ENCODE results near the gene TOMM20.

- TF ChIP-seq, protein P1, sequence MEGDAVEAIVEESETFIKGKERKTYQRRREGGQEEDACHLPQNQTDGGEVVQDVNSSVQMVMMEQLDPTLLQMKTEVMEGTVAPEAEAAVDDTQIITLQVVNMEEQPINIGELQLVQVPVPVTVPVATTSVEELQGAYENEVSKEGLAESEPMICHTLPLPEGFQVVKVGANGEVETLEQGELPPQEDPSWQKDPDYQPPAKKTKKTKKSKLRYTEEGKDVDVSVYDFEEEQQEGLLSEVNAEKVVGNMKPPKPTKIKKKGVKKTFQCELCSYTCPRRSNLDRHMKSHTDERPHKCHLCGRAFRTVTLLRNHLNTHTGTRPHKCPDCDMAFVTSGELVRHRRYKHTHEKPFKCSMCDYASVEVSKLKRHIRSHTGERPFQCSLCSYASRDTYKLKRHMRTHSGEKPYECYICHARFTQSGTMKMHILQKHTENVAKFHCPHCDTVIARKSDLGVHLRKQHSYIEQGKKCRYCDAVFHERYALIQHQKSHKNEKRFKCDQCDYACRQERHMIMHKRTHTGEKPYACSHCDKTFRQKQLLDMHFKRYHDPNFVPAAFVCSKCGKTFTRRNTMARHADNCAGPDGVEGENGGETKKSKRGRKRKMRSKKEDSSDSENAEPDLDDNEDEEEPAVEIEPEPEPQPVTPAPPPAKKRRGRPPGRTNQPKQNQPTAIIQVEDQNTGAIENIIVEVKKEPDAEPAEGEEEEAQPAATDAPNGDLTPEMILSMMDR (IDR thresholded peaks at IDR 0.05 in 2 of 3, conservative IDR thresholded peaks at IDR 0.05 in 1 of 3; ENCODE audit: borderline replicate concordance in 1 of 3, insufficient read depth in 1 of 3, low read depth in 2 of 3, low read length in 2 of 3): no peak
- TF ChIP-seq, protein P2, sequence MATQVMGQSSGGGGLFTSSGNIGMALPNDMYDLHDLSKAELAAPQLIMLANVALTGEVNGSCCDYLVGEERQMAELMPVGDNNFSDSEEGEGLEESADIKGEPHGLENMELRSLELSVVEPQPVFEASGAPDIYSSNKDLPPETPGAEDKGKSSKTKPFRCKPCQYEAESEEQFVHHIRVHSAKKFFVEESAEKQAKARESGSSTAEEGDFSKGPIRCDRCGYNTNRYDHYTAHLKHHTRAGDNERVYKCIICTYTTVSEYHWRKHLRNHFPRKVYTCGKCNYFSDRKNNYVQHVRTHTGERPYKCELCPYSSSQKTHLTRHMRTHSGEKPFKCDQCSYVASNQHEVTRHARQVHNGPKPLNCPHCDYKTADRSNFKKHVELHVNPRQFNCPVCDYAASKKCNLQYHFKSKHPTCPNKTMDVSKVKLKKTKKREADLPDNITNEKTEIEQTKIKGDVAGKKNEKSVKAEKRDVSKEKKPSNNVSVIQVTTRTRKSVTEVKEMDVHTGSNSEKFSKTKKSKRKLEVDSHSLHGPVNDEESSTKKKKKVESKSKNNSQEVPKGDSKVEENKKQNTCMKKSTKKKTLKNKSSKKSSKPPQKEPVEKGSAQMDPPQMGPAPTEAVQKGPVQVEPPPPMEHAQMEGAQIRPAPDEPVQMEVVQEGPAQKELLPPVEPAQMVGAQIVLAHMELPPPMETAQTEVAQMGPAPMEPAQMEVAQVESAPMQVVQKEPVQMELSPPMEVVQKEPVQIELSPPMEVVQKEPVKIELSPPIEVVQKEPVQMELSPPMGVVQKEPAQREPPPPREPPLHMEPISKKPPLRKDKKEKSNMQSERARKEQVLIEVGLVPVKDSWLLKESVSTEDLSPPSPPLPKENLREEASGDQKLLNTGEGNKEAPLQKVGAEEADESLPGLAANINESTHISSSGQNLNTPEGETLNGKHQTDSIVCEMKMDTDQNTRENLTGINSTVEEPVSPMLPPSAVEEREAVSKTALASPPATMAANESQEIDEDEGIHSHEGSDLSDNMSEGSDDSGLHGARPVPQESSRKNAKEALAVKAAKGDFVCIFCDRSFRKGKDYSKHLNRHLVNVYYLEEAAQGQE (IDR thresholded peaks at IDR 0.05; ENCODE audit: low read depth): no peak
- TF ChIP-seq EZH2phosphoT487 (IDR thresholded peaks at IDR 0.05; ENCODE audit: borderline replicate concordance) (no peak), ZFX (IDR thresholded peaks at IDR 0.05) (no peak), POLR2A (IDR thresholded peaks at IDR 0.05; ENCODE audit: borderline replicate concordance, extremely low read depth, insufficient read depth, insufficient read length) (no peak), SIN3A (IDR thresholded peaks at IDR 0.05; ENCODE audit: low read depth) (no peak), EGR1 (IDR thresholded peaks at IDR 0.05; ENCODE audit: low read depth) (no peak), EZH2 (IDR thresholded peaks at IDR 0.05) (no peak), CEBPB (IDR thresholded peaks at IDR 0.05; ENCODE audit: low read depth) (no peak), POLR2AphosphoS5 (IDR thresholded peaks at IDR 0.05; ENCODE audit: low read depth, low read length) (no peak), JUND (IDR thresholded peaks at IDR 0.05) (no peak), TCF7L2 (IDR thresholded peaks at IDR 0.05; ENCODE audit: borderline replicate concordance, extremely low read depth, insufficient read depth, insufficient read length) (no peak)
- TF ChIP-seq, protein P3, sequence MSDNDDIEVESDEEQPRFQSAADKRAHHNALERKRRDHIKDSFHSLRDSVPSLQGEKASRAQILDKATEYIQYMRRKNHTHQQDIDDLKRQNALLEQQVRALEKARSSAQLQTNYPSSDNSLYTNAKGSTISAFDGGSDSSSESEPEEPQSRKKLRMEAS (IDR thresholded peaks at IDR 0.05): no peak
Observed at GRCh38 chr1:235160383-235160956, 31.8 kb upstream of the TOMM20 start.
